Astrocyte of the cerebellum (primary cell): ENCODE data around the gene AQP3.

ENCODE experiments used
- DNase-seq: peaks from one replicate; pipeline ENCODE4 v3.0.0-alpha.2; 2011; ENCODE audit warnings: low read depth
- H3K4me3 ChIP-seq: 2 replicates; pipeline ENCODE4 v1.5.1; 2011; ENCODE audit warnings: mild to moderate bottlenecking, low read depth, low read length, moderate library complexity
- CTCF ChIP-seq: IDR thresholded peaks from 2 replicates; pipeline ENCODE4 v1.5.1; 2012; ENCODE audit warnings: low read length, low read depth, moderate library complexity, mild to moderate bottlenecking; ENCODE audit errors: missing control alignments
- in situ Hi-C: cut with HindIII; loops from 2 replicates; pipeline ENCODE4 v1.10.0; 2017; ENCODE audit warnings: low sequenced_read_pairs

AQP3 gene

GRCh38 chr9:33468797-33469621 is 21.6 kb upstream of the AQP3 start:
- no peak for DNase-seq
- TF ChIP-seq CTCF = no peak
- no peak overlapping the region for H3K4me3 ChIP-seq
- in situ Hi-C loops = loop anchor here (25.0 kb wide), 1 partner anchor 182 kb away; the partner anchor contains the start of gene NFX1

GRCh38 chr9:33468215-33468730 is 20.9 kb upstream of the AQP3 start:
- in situ Hi-C loops = loop anchor here (25.0 kb wide), 1 partner anchor 181 kb away; the partner anchor contains the start of gene NFX1
- no peak for DNase-seq
- H3K4me3 ChIP-seq = no peak overlapping the region
- TF ChIP-seq CTCF = no peak

- H3K4me3 ChIP-seq = no peak overlapping the region
- no peak for DNase-seq
- no peak for TF ChIP-seq CTCF
- in situ Hi-C loops = loop anchor here (25.0 kb wide), 1 partner anchor 180 kb away; the partner anchor contains the start of gene NFX1
Measured at GRCh38 chr9:33467526-33467925, 20.1 kb upstream of the AQP3 start.

GRCh38 chr9:33466565-33467495 is 19.4 kb upstream of the AQP3 start:
- in situ Hi-C loops = loop anchor here (25.0 kb wide), 1 partner anchor 180 kb away; the partner anchor contains the start of gene NFX1
- DNase-seq = peak; percentile 3
- TF ChIP-seq CTCF = peak; percentile 99
- H3K4me3 ChIP-seq = no peak overlapping the region

- no peak for TF ChIP-seq CTCF
- in situ Hi-C loops = loop anchor here (25.0 kb wide), 1 partner anchor 179 kb away; the partner anchor contains the start of gene NFX1
- no peak for DNase-seq
- H3K4me3 ChIP-seq = no peak overlapping the region
Measured at GRCh38 chr9:33465596-33466564, 18.5 kb upstream of the AQP3 start.
